ENCODE data around the gene FAM161B. TPM values are rescaled to one million over a fixed set of nuclear protein-coding genes. Genes with fewer than 3 reads are reported as not detected.

The FAM161B gene
- total and polyA plus RNA-seq, 2 of the 13 experiments (the other 11 are each of a cell fraction or from before 2014, with no cell fraction given), result 1.6 to 2.0 TPM

DNA sequence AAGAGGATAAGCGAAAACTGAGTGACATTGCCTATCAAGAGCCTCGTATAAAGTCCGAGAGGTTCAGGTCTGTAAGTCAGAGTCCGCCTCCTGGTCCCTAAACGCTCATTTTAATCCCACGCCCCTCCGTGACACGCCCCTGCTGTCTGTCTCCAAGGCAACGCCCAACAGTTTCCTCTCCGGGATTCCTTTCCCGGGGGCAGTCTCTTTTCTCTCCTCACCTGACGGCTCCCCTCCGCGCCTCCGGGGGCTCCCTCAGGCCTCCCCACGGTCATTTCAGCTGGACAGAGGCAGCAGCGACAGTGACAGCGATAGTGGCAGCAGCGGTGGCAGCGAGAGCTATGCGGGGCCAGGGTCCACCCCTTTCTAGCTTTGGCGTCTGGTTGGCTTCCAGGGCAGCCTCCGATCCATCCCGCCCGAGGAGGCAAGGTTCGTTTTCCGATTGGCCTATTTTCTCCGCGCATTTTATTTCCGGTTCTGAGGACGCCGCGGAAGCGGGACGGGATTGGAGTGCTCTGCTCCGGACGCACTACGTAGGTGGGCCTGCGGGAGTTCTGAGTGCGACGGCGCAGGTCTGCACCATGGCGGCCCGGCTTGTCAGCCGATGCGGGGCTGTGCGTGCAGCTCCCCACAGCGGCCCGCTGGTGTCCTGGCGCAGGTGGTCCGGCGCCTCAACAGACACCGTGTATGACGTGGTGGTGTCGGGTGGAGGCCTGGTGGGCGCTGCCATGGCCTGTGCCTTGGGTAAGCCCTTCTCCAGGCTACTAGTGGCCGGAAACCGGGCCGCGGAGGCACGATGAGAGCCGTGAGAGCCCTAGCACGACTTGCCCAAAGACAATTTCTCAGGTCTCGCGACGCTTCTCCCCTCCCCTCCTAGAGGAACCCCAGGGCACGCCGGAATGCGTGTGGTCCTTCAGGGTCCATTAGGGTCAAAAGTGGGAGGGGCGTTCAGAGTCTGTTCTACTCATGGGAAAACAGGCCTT, at the start of gene FAM161B, which contains the start of gene COQ6 (continued):
- TF ChIP-seq RCOR2 (CRISPR knock-in tag; IDR thresholded peaks at IDR 0.05) (no peak), ZNF224 (CRISPR knock-in tag; IDR thresholded peaks at IDR 0.05) (peak; percentile 93; the same call in 1 of the 2 replicates), NR3C1 (CRISPR knock-in tag; IDR thresholded peaks at IDR 0.05) (no peak), THAP11 (CRISPR knock-in tag; IDR thresholded peaks at IDR 0.05) (peak; percentile 87), MZF1 (CRISPR knock-in tag; IDR thresholded peaks at IDR 0.05; ENCODE audit: borderline replicate concordance) (no peak), ZNF34 (CRISPR knock-in tag; IDR thresholded peaks at IDR 0.05; ENCODE audit: borderline replicate concordance) (no peak), TMF1 (CRISPR knock-in tag; IDR thresholded peaks at IDR 0.05; ENCODE audit: low read depth) (peak; percentile 83), NR2F1 (CRISPR knock-in tag; IDR thresholded peaks at IDR 0.05) (peak in 1 of 2 experiments; percentile 73; a peak in 2 of 4 replicates), ZNF589 (CRISPR knock-in tag; conservative IDR thresholded peaks at IDR 0.05) (no peak)
- TF ChIP-seq, protein P1, sequence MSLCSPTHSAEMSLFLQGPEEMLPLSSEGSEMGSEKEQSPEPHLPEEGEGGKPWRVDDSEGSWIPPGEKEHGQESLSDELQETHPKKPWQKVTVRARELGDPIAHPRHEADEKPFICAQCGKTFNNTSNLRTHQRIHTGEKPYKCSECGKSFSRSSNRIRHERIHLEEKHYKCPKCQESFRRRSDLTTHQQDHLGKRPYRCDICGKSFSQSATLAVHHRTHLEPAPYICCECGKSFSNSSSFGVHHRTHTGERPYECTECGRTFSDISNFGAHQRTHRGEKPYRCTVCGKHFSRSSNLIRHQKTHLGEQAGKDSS (CRISPR knock-in tag; IDR thresholded peaks at IDR 0.05; ENCODE audit: borderline replicate concordance, low read depth), result peak; percentile 82; the same call in 1 of the 2 replicates
- TF ChIP-seq, protein P2, sequence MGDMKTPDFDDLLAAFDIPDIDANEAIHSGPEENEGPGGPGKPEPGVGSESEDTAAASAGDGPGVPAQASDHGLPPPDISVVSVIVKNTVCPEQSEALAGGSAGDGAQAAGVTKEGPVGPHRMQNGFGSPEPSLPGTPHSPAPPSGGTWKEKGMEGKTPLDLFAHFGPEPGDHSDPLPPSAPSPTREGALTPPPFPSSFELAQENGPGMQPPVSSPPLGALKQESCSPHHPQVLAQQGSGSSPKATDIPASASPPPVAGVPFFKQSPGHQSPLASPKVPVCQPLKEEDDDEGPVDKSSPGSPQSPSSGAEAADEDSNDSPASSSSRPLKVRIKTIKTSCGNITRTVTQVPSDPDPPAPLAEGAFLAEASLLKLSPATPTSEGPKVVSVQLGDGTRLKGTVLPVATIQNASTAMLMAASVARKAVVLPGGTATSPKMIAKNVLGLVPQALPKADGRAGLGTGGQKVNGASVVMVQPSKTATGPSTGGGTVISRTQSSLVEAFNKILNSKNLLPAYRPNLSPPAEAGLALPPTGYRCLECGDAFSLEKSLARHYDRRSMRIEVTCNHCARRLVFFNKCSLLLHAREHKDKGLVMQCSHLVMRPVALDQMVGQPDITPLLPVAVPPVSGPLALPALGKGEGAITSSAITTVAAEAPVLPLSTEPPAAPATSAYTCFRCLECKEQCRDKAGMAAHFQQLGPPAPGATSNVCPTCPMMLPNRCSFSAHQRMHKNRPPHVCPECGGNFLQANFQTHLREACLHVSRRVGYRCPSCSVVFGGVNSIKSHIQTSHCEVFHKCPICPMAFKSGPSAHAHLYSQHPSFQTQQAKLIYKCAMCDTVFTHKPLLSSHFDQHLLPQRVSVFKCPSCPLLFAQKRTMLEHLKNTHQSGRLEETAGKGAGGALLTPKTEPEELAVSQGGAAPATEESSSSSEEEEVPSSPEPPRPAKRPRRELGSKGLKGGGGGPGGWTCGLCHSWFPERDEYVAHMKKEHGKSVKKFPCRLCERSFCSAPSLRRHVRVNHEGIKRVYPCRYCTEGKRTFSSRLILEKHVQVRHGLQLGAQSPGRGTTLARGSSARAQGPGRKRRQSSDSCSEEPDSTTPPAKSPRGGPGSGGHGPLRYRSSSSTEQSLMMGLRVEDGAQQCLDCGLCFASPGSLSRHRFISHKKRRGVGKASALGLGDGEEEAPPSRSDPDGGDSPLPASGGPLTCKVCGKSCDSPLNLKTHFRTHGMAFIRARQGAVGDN (CRISPR knock-in tag; IDR thresholded peaks at IDR 0.05), result peak; percentile 99
- TF ChIP-seq, protein P3, sequence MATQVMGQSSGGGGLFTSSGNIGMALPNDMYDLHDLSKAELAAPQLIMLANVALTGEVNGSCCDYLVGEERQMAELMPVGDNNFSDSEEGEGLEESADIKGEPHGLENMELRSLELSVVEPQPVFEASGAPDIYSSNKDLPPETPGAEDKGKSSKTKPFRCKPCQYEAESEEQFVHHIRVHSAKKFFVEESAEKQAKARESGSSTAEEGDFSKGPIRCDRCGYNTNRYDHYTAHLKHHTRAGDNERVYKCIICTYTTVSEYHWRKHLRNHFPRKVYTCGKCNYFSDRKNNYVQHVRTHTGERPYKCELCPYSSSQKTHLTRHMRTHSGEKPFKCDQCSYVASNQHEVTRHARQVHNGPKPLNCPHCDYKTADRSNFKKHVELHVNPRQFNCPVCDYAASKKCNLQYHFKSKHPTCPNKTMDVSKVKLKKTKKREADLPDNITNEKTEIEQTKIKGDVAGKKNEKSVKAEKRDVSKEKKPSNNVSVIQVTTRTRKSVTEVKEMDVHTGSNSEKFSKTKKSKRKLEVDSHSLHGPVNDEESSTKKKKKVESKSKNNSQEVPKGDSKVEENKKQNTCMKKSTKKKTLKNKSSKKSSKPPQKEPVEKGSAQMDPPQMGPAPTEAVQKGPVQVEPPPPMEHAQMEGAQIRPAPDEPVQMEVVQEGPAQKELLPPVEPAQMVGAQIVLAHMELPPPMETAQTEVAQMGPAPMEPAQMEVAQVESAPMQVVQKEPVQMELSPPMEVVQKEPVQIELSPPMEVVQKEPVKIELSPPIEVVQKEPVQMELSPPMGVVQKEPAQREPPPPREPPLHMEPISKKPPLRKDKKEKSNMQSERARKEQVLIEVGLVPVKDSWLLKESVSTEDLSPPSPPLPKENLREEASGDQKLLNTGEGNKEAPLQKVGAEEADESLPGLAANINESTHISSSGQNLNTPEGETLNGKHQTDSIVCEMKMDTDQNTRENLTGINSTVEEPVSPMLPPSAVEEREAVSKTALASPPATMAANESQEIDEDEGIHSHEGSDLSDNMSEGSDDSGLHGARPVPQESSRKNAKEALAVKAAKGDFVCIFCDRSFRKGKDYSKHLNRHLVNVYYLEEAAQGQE (IDR thresholded peaks at IDR 0.05; ENCODE audit: borderline replicate concordance in 1 of 2, low read depth in 1 of 2, low read length in 2 of 2), result peak; percentile 5 to 74

Data from HepG2 (cell line).